Measurements from ENCODE around the gene DNAH6.

DNA sequence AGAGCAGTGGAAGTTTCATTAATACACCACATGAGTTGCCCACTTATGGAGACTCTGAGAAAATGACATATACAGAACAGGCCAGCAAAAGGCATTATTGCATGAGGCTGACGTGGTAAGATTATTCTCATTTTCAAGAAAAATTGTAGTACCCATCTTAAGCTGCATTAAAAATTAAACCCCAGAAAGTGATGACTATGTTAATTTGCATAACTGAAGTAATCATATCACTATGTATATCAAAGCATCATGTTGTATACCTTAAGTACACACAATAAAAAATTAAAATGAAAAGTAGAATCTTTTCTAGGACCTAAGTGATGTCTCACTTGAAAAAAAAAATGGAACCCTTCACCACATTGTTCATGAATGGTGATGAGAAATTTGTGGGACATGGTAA lies 32.0 kb downstream of the DNAH6 start:
- TF ChIP-seq POLR2A (IDR thresholded peaks at IDR 0.05; ENCODE audit: low read length): no peak
- TF ChIP-seq GATA1 (IDR thresholded peaks at IDR 0.05; ENCODE audit: low read depth, low read length): no peak

Data from erythroblast (primary cell).